GM18873 (cell line): Measurements from ENCODE around the gene TAF4.

ENCODE experiments used
- ATAC-seq: cut with Tn5 transposase; IDR thresholded peaks from one replicate; pipeline ENCODE4 v1.9.1; 2021; ENCODE audit warnings: mild to moderate bottlenecking, moderate library complexity, moderate number of reproducible peaks; ENCODE audit not compliant: unreplicated experiment, low FRiP score

TAF4 gene

GRCh38 chr20:61934716-61935530 lies 130.8 kb downstream of the TAF4 start:
- no peak for ATAC-seq

- no peak for ATAC-seq
Observed at GRCh38 chr20:61933951-61934715, 131.5 kb downstream of the TAF4 start.

- no peak for ATAC-seq
Observed at GRCh38 chr20:61933481-61933950, 132.2 kb downstream of the TAF4 start.

- ATAC-seq: no peak
Observed at GRCh38 chr20:61932711-61933480, 132.8 kb downstream of the TAF4 start.

GRCh38 chr20:61932199-61932592 lies 133.5 kb downstream of the TAF4 start:
- ATAC-seq: no peak

GRCh38 chr20:61931476-61932198 lies 134.0 kb downstream of the TAF4 start:
- no peak for ATAC-seq

GRCh38 chr20:61930776-61931475 lies 134.8 kb downstream of the TAF4 start:
- ATAC-seq: no peak

- no peak for ATAC-seq
Observed at GRCh38 chr20:61929971-61930666, 135.6 kb downstream of the TAF4 start.

- no peak for ATAC-seq
Observed at GRCh38 chr20:61929561-61929960, 136.1 kb downstream of the TAF4 start.

GRCh38 chr20:61927826-61928541 lies 137.7 kb downstream of the TAF4 start:
- ATAC-seq: no peak

- no peak for ATAC-seq
Observed at GRCh38 chr20:61927193-61927825, 138.4 kb downstream of the TAF4 start.

- no peak for ATAC-seq
Observed at GRCh38 chr20:61926796-61927192, 138.9 kb downstream of the TAF4 start.

- no peak for ATAC-seq
Observed at GRCh38 chr20:61926253-61926613, 139.4 kb downstream of the TAF4 start.

GRCh38 chr20:61925555-61926252 lies 140.0 kb downstream of the TAF4 start:
- ATAC-seq: no peak

- no peak for ATAC-seq
Observed at GRCh38 chr20:61924858-61925554, 140.7 kb downstream of the TAF4 start.
